GM18505 (cell line): ENCODE data around the gene NDUFB10.

Experiments
- ATAC-seq: cut with Tn5 transposase; IDR thresholded peaks from one replicate; pipeline ENCODE4 v1.9.1; 2021; ENCODE audit not compliant: unreplicated experiment
- POLR2A ChIP-seq: IDR thresholded peaks from 4 replicates; pipeline ENCODE4 v1.6.1; 2011; ENCODE audit warnings: borderline replicate concordance; ENCODE audit not compliant: insufficient read depth, insufficient read length; ENCODE audit errors: extremely low read depth

NDUFB10 gene

GRCh38 chr16:1963806-1964505 is 4.6 kb downstream of the NDUFB10 start:
- no peak for TF ChIP-seq POLR2A
- no peak for ATAC-seq

GRCh38 chr16:1964506-1965395 is 5.4 kb downstream of the NDUFB10 start, which contains the start of gene RPS2:
Gene RPS2 (minus strand): TSS chr16:1964826. CDS start chr16:1964625, 201 bp downstream.
- peak; percentile 100 for TF ChIP-seq POLR2A
- peak; percentile 71 for ATAC-seq

- TF ChIP-seq POLR2A = no peak
- no peak for ATAC-seq
Measured at GRCh38 chr16:1965396-1966001, 6.2 kb downstream of the NDUFB10 start.

- ATAC-seq = no peak
Measured at GRCh38 chr16:1966460-1966859, 7.1 kb downstream of the NDUFB10 start, which contains the start of gene RNF151. Gene RNF151 (plus strand): TSS chr16:1966856. CDS start chr16:1966882, 26 bp downstream.

DNA sequence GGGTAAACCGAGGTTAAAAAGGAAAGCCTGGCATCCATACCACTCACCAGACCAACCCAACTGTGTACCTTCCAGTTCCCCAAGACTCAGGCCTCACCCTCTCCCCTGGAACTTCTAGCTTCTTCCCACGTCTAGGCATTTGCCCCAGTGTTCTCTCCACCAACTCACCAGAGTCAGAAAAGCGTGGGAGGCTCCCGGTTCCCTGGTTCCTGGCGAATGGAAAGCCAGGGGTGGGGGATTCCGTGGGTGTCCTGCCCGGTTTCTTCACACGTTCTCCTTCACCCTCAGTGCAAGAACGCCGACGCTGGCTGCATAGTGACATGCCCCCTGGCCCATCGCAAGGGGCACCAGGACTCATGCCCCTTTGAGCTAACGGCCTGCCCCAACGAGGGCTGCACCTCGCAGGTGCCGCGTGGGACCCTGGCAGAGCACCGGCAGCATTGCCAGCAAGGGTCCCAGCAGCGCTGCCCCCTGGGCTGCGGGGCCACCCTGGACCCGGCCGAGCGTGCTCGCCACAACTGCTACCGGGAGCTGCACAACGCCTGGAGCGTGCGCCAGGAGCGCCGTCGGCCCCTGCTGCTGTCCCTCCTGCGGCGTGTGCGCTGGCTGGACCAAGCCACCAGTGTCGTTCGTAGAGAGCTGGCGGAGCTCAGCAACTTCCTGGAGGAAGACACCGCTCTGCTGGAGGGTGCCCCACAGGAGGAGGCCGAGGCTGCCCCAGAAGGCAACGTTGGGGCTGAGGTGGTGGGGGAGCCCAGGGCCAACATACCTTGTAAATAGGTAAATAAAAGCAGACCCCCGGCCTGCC is 9.0 kb downstream of the NDUFB10 start:
- TF ChIP-seq POLR2A = no peak
- ATAC-seq = no peak

More at GRCh38 chr16:1966460-1966859, 7.1 kb downstream of the NDUFB10 start, which contains the start of gene RNF151:
- TF ChIP-seq POLR2A = no peak

GRCh38 chr16:1971796-1972489 is 12.6 kb downstream of the NDUFB10 start, which contains the start of gene TBL3:
Gene TBL3 (plus strand): TSS chr16:1972053. CDS start chr16:1972165, 112 bp downstream.
- peak; percentile 80 for ATAC-seq
- TF ChIP-seq POLR2A = peak; percentile 96

DNA sequence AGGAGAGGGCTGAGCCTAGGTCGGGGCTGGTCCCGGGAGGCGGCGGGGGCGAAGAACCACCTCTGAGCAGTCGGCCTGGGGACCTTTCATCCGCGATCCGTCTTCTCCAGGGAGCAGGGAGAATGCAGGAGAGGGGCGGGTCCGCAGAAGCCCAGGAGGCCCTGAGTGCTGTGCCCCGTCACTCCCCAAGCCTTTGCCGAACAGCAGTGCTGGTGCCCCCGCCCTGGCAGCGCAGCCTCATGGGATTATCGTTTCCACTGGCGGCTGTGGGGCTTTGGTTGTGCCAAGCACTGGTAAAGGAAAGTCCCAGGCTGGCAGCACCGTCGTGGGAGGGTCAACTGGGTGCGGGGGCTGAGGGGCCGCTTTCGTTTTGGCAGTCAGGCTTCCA is 13.1 kb downstream of the NDUFB10 start:
- ATAC-seq = no peak
- no peak for TF ChIP-seq POLR2A

- TF ChIP-seq POLR2A = no peak
- no peak for ATAC-seq
Measured at GRCh38 chr16:1973461-1974156, 14.3 kb downstream of the NDUFB10 start.

- ATAC-seq = no peak
Measured at GRCh38 chr16:1974157-1975070, 15.1 kb downstream of the NDUFB10 start.

DNA sequence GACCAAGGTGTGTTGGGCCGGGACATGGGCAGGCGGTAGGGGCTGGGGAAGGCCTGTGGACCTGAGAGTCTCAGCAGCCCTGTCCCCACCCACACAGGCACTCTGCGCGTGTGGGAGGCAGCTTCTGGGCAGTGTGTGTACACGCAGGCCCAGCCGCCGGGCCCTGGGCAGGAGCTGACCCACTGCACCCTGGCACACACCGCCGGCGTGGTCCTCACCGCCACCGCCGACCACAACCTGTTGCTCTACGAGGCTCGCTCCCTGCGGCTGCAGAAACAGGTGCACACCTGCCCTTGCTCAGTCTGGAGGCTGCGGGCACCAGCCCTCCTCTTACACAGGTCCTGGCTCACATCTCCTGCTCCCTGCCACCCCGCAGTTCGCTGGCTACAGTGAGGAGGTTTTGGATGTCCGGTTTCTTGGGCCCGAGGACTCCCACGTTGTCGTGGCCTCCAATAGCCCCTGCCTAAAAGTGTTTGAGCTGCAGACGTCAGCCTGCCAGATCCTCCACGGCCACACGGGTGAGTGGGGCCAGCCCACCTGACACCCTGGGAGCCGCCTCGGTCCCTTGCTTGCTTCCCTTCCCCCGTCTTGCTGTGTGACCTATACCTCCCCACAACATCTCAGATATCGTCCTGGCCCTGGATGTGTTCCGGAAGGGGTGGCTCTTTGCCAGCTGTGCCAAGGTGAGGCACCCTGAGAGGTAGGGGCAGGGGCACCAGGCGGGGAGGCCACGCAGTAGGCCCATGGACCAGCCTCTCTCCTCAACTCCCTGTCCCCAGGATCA is 16.3 kb downstream of the NDUFB10 start:
- no peak for TF ChIP-seq POLR2A
- no peak for ATAC-seq

More at GRCh38 chr16:1974157-1975070, 15.1 kb downstream of the NDUFB10 start:
- TF ChIP-seq POLR2A = no peak
